ENCODE data around the gene MIEF2. TPM values are rescaled to one million over a fixed set of nuclear protein-coding genes. Genes with fewer than 3 reads are reported as not detected.

MIEF2 gene
- total RNA-seq, 4 donors from 2014 or later: 12.8 to 34.5 (median 18.1) TPM

- H3K4me1 ChIP-seq: peaks cover 18 to 26% of the 10 kb centered on the region in 2 donors
- peak overlapping the region; percentile 64 to 78 for H3K4me3 ChIP-seq
- no peaks in the 10 kb centered on the region for H3K36me3 ChIP-seq
- no peaks in the 10 kb centered on the region for H3K27me3 ChIP-seq
- no peak for TF ChIP-seq POLR2A (IDR thresholded peaks at IDR 0.05)
- TF ChIP-seq, protein P1, sequence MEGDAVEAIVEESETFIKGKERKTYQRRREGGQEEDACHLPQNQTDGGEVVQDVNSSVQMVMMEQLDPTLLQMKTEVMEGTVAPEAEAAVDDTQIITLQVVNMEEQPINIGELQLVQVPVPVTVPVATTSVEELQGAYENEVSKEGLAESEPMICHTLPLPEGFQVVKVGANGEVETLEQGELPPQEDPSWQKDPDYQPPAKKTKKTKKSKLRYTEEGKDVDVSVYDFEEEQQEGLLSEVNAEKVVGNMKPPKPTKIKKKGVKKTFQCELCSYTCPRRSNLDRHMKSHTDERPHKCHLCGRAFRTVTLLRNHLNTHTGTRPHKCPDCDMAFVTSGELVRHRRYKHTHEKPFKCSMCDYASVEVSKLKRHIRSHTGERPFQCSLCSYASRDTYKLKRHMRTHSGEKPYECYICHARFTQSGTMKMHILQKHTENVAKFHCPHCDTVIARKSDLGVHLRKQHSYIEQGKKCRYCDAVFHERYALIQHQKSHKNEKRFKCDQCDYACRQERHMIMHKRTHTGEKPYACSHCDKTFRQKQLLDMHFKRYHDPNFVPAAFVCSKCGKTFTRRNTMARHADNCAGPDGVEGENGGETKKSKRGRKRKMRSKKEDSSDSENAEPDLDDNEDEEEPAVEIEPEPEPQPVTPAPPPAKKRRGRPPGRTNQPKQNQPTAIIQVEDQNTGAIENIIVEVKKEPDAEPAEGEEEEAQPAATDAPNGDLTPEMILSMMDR (IDR thresholded peaks at IDR 0.05): no peak
- peak overlapping the region; percentile 84 to 89 for H3K27ac ChIP-seq
- no peak for DNase-seq
- intact Hi-C loops (cut with DNase I; ENCODE audit: low total_unique reads): no loop called here
- no peaks in the 10 kb centered on the region for H3K9me3 ChIP-seq
Measured at GRCh38 chr17:18314059-18314730, 53.7 kb downstream of the MIEF2 start.

DNA sequence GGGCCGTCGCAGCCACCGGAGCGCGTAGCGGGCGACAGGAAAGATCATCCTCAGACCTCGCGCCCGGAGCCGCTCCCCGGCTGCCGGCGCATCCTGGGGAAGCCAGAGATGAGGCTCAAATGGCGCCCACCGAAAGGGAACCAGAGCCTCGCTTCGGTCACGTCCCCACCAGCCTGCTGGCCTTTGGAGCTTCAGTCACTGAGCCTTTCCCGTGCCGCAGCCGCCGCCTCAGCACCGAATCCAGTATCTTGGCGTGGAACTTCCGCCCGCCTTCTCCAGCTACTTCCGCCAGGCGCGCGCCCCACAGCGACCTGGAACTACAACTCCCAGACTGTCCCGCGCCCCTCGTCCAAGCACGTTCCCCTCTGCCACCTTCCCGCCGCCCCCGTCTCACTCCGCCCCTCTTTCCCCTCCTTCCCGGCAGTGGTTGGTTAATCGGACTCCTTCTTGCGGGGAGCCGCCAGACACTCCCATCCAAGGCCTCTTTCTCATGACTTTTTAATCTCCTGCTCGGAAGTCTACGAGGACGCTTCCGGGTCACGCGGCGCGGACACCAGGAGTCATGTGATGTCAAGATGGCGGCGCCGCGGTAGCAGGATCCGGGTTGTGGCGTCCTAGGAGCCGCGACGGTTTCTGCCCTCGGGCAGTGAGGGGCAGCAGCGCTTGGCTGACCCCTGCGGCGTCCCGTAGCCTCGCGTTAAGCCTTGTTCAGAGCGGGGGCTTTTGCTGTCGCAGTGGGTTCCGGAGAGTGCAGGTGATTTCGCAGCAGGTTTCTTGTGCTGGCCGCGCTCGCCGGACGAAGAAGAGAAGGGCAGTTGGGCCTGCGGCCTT is 54.5 kb downstream of the MIEF2 start, which contains the start of the genes SMCR8 and TOP3A:
Gene SMCR8 (plus strand): TSS at position 563 of the 831 bp plus-strand sequence. CDS start 497 bp downstream, outside the sequence.
Gene TOP3A (minus strand): TSS at position 264 of the 831 bp plus-strand sequence. CDS start 216 bp downstream, at position 48.
- H3K4me3 ChIP-seq: peak within 1 kb of the TSS; percentile 64 to 78
- H3K4me1 ChIP-seq: peaks cover 18 to 33% of the 10 kb centered on the region in 2 donors
- intact Hi-C loops (cut with DNase I; ENCODE audit: low total_unique reads): no loop called here
- peak within 1 kb of the TSS; percentile 84 to 89 for H3K27ac ChIP-seq
- no peaks in the 10 kb centered on the region for H3K36me3 ChIP-seq
- H3K27me3 ChIP-seq: no peaks in the 10 kb centered on the region
- TF ChIP-seq POLR2A (IDR thresholded peaks at IDR 0.05): peak in 1 of 2 donors; percentile 30
- TF ChIP-seq, protein P1 (IDR thresholded peaks at IDR 0.05): peak in 1 of 4 experiments; percentile 36
- no peaks in the 10 kb centered on the region for H3K9me3 ChIP-seq
- peak; percentile 98 for DNase-seq

DNA sequence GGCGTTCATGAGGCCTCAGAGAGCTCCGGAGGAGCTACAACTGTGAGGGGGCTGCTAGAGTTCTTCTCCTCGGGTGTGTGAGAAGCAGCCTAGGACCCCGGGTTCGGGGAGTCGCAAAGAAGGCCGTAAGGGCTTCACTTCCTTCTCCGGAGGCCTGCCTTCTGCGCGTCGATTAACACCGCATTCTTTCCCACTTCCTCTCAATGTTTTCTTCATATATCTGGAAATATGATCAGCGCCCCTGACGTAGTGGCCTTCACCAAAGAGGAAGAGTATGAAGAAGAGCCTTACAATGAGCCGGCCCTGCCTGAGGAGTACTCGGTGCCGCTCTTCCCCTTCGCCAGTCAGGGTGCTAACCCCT is 55.1 kb downstream of the MIEF2 start:
- Histone ChIP-seq H3K4me3 (peak overlapping the region; percentile 64 to 78), H3K36me3 (no peaks in the 10 kb centered on the region), H3K4me1 (peaks cover 18 to 35% of the 10 kb centered on the region in 2 donors), H3K9me3 (no peaks in the 10 kb centered on the region), H3K27me3 (no peaks in the 10 kb centered on the region), H3K27ac (peak overlapping the region; percentile 84 to 89)
- no peak for TF ChIP-seq POLR2A (IDR thresholded peaks at IDR 0.05)
- TF ChIP-seq, protein P1 (IDR thresholded peaks at IDR 0.05): no peak
- DNase-seq: no peak
- intact Hi-C loops (cut with DNase I; ENCODE audit: low total_unique reads): no loop called here

- Histone ChIP-seq H3K27me3 (no peaks in the 10 kb centered on the region), H3K4me3 (peak overlapping the region; percentile 64 to 78), H3K4me1 (peaks cover 18 to 35% of the 10 kb centered on the region in 2 donors), H3K9me3 (no peaks in the 10 kb centered on the region), H3K36me3 (no peaks in the 10 kb centered on the region), H3K27ac (peak overlapping the region in 1 of 2 donors; percentile 89)
- TF ChIP-seq, protein P1 (IDR thresholded peaks at IDR 0.05): no peak
- TF ChIP-seq POLR2A (IDR thresholded peaks at IDR 0.05): no peak
- no peak for DNase-seq
- intact Hi-C loops (cut with DNase I; ENCODE audit: low total_unique reads): no loop called here
Measured at GRCh38 chr17:18315961-18316360, 55.5 kb downstream of the MIEF2 start.

Other genes with a start within 250 kb of the MIEF2 start
- gene ATPAF2, start 221.5 kb upstream of the MIEF2 start, total RNA-seq: 100 to 1,000 TPM in 1 of 4 donors, 10 to 100 TPM in 2, 1 to 10 TPM in 1; 7.9 to 166 (median 20.6) TPM
- gene GID4, start 221.3 kb upstream of the MIEF2 start, total RNA-seq: 10 to 100 TPM in 3 of 4 donors, 1 to 10 TPM in 1; 2.6 to 22.1 (median 13.4) TPM
- 10 to 100 TPM; 33.0 to 45.6 (median 41.4) TPM for gene DRG2, start 172.7 kb upstream of the MIEF2 start, total RNA-seq
- 1 to 10 TPM in 3 of 4 donors, not detected in 1; 1.5 to 8.1 (median 2.9) TPM for gene MYO15A, start 151.9 kb upstream of the MIEF2 start, total RNA-seq
- gene ALKBH5, start 76.8 kb upstream of the MIEF2 start, total RNA-seq: 100 to 1,000 TPM in 2 of 4 donors, 10 to 100 TPM in 2; 66.5 to 136 (median 98.5) TPM
- gene LLGL1, start 35.0 kb upstream of the MIEF2 start, total RNA-seq: 10 to 100 TPM in 3 of 4 donors, 1 to 10 TPM in 1; 7.6 to 72.0 (median 23.1) TPM
- gene FLII, start 1.9 kb upstream of the MIEF2 start, total RNA-seq: 100 to 1,000 TPM in 3 of 4 donors, 10 to 100 TPM in 1; 93.0 to 307 (median 144) TPM
- 10 to 100 TPM; 28.9 to 89.7 (median 63.4) TPM for gene TOP3A, start 54.3 kb downstream of the MIEF2 start, total RNA-seq
- gene SMCR8, start 54.6 kb downstream of the MIEF2 start, total RNA-seq: 10 to 100 TPM in 2 of 4 donors, 1 to 10 TPM in 2; 3.6 to 16.2 (median 10.1) TPM
- 10 to 100 TPM; 10.9 to 35.9 (median 31.5) TPM for gene SHMT1, start 102.9 kb downstream of the MIEF2 start, total RNA-seq
- gene EVPLL, start 117.1 kb downstream of the MIEF2 start, total RNA-seq: not detected
- not detected for gene LGALS9C, start 216.1 kb downstream of the MIEF2 start, total RNA-seq